SU-DHL-6 (cell line): ENCODE data around the gene MAP3K20.

ENCODE experiments used
- CTCF ChIP-seq: fragments of 200-600 bp; sonication (generic); IDR thresholded peaks from one replicate; pipeline ENCODE4 v1.5.1; 2017; ENCODE audit warnings: antibody characterized with exemption, mild to moderate bottlenecking, low read length, moderate library complexity; ENCODE audit not compliant: insufficient read depth, poor library complexity, severe bottlenecking
- EZH2phosphoT487 ChIP-seq: fragments of 200-600 bp; sonication (generic), shearing (Covaris generic); conservative IDR thresholded peaks from 2 replicates; pipeline ENCODE4 v1.6.1; 2018; ENCODE audit warnings: mild to moderate bottlenecking, antibody characterized with exemption, low read length, moderate library complexity, mixed read lengths

- TF ChIP-seq CTCF, result no peak
- no peak for TF ChIP-seq EZH2phosphoT487
Observed at GRCh38 chr2:173223871-173224270, 148.2 kb downstream of the MAP3K20 start.
